Mesothelial cell of epicardium (in vitro differentiated cells): ENCODE data around the gene ACVR1. TPM values are rescaled to one million over a fixed set of nuclear protein-coding genes. Genes with fewer than 3 reads are reported as not detected.

Source experiments
- DNase-seq, 2 experiments: peaks; one replicate each; pipeline ENCODE4 v3.0.0; 2021; ENCODE audit warnings: low spot score in 2 of 2; ENCODE audit not compliant: unreplicated experiment in 2 of 2
- H3K27ac Mint-ChIP-seq: 2 replicates; pipeline ENCODE4 v1.8.0; 2021; ENCODE audit warnings: mixed read lengths
- H3K27me3 Mint-ChIP-seq: 2 replicates; pipeline ENCODE4 v1.8.0; 2021; ENCODE audit warnings: low read depth, mixed read lengths
- H3K36me3 Mint-ChIP-seq: 2 replicates; pipeline ENCODE4 v1.8.0; 2021; ENCODE audit warnings: mixed read lengths
- H3K4me1 Mint-ChIP-seq: 2 replicates; pipeline ENCODE4 v1.8.0; 2021; ENCODE audit warnings: mixed read lengths
- H3K4me3 Mint-ChIP-seq: 2 replicates; pipeline ENCODE4 v1.8.0; 2021; ENCODE audit warnings: mild to moderate bottlenecking, moderate library complexity, mixed read lengths
- H3K9me3 Mint-ChIP-seq: 2 replicates; pipeline ENCODE4 v1.8.0; 2021; ENCODE audit warnings: mixed read lengths
- total RNA-seq: library from RNA; stranded (reverse); gene quantifications from 3 replicates; pipeline ENCODE4 v1.2.1, GENCODE V29; 2021
- TF ChIP-seq, protein P1 (sequence below): fragments of 200-600 bp; sonication (generic); IDR thresholded peaks from one replicate; pipeline ENCODE4 v1.5.0; 2021; ENCODE audit warnings: antibody characterized with exemption; ENCODE audit not compliant: unreplicated experiment

ACVR1 gene
- total RNA-seq, 1 donor from 2014 or later, result 27.5 TPM

DNA sequence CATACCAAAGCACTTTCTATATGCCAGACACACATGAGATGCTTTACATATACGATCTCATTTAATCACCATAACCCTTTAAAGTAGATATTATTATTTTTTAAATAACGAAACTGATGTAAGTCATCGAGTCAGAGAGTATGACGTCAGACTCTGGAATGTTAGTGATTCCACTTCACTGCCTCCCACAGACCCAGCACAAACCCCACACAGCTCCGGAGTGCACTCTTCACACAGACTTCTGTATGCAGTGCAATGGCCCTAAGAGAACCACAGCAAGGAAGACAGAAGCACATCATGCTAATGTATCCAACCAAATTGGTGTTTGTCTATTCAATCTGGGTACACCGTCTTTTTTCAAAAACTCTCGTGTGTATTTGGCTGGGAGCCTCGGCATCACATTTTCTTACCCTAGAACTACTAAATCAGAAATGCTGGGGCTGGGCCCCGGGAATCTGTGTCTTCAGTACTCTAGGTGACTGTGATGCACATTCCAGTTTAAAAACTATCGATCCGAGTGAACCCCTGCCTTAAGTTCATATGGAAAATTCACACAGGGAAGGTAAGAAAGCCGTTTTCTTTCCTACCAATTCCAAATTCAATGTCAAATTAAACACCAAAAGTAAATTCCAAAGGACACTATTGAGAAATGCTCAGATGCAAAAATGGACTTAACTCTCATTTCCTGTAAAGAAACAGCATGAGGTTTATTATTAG is 129.7 kb downstream of the ACVR1 start:
- Mint-ChIP-seq H3K36me3 (peaks cover 32% of the 10 kb centered on the region), H3K4me1 (peaks cover 12% of the 10 kb centered on the region), H3K9me3 (peaks cover 17% of the 10 kb centered on the region), H3K27ac (no peak overlapping the region), H3K27me3 (no peaks in the 10 kb centered on the region), H3K4me3 (no peak overlapping the region)
- no peak for DNase-seq
- TF ChIP-seq, protein P1, sequence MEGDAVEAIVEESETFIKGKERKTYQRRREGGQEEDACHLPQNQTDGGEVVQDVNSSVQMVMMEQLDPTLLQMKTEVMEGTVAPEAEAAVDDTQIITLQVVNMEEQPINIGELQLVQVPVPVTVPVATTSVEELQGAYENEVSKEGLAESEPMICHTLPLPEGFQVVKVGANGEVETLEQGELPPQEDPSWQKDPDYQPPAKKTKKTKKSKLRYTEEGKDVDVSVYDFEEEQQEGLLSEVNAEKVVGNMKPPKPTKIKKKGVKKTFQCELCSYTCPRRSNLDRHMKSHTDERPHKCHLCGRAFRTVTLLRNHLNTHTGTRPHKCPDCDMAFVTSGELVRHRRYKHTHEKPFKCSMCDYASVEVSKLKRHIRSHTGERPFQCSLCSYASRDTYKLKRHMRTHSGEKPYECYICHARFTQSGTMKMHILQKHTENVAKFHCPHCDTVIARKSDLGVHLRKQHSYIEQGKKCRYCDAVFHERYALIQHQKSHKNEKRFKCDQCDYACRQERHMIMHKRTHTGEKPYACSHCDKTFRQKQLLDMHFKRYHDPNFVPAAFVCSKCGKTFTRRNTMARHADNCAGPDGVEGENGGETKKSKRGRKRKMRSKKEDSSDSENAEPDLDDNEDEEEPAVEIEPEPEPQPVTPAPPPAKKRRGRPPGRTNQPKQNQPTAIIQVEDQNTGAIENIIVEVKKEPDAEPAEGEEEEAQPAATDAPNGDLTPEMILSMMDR, result no peak

DNA sequence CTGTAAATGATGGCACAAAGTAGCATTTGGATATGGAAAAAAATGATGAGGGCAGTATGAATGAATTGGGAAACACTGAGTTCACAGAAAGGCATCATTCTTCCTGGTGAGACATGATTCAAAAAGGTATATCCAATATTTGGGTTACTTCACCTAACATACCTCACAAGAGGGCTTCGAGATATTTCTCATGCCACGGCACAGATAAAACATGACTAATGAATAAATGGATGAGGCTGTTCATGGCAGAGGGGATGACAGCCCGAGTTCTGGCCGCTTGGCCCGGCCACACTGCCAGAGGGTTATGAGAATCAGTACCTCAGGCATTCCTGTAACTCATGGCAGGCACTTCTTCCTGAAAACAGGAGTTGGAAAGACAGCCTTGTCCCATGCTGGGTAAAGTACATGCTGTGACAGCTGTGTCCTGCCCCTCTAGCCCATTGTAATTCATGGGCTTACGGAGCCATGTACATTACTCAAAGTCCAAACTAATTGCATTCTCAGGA is 131.5 kb downstream of the ACVR1 start:
- Mint-ChIP-seq H3K27me3 (no peaks in the 10 kb centered on the region), H3K36me3 (peaks cover 23% of the 10 kb centered on the region), H3K4me3 (no peak overlapping the region), H3K9me3 (peaks cover 17% of the 10 kb centered on the region), H3K27ac (no peak overlapping the region), H3K4me1 (peaks cover 12% of the 10 kb centered on the region)
- DNase-seq, result no peak
- TF ChIP-seq, protein P1, result no peak

DNA sequence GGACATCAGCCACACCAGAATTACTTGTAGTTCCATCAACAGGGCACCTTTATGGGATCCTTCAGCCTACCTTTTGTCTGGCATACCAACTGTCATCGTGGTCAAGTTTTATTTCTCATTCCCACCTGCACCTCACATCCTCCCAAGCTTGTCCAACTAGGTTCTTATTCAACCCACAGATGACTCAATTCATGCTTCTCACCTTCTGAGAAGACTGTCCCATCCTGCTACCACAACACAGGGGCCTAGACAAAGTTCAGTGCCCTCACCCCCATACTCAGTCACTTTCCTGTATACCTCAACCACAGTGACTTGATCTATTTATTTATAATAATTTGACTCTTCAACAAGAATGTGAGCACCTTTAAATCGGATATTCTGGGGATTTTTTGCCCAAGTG is 133.1 kb downstream of the ACVR1 start:
- no peaks in the 10 kb centered on the region for H3K27me3 Mint-ChIP-seq
- H3K36me3 Mint-ChIP-seq, result peaks cover 25% of the 10 kb centered on the region
- no peak overlapping the region for H3K4me3 Mint-ChIP-seq
- TF ChIP-seq, protein P1, result no peak
- H3K27ac Mint-ChIP-seq, result no peak overlapping the region
- H3K4me1 Mint-ChIP-seq, result peaks cover 9% of the 10 kb centered on the region
- no peak for DNase-seq
- H3K9me3 Mint-ChIP-seq, result peaks cover 17% of the 10 kb centered on the region

DNA sequence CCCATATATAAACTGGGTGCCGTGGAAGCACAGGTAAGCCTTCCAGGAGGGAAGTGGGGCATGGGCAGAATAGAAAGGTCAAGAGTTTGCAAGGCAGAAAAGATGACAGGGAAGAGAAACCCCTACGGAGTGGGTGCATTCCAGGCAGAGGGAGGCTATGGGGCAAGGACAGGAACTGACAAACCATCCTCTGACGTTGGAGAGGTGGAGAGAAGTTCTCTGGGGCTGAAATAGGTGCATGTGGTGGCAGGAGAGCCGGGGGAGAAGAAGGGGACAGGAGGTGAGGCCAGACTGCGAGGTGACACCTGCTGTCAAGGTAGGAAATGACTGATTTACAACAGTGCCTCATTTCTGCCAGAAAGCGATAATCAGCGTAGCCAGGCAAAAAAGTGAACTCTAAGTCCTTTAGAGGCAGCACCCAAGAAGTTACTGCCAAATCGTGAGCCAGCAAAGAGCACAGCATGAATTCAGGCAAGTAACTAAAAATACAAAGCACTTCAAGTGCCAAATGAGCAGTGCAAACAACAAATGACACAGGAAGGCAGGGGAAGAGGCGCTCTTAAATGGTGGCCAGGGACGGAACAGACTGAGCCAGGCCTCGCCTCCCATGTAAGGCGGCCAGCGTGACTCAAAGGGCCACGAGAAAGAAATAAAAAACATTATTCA is 134.2 kb downstream of the ACVR1 start:
- H3K27ac Mint-ChIP-seq, result no peak overlapping the region
- H3K36me3 Mint-ChIP-seq, result peaks cover 34% of the 10 kb centered on the region
- TF ChIP-seq, protein P1, result no peak
- H3K9me3 Mint-ChIP-seq, result peaks cover 17% of the 10 kb centered on the region
- no peaks in the 10 kb centered on the region for H3K27me3 Mint-ChIP-seq
- DNase-seq, result no peak
- H3K4me1 Mint-ChIP-seq, result no peaks in the 10 kb centered on the region
- no peak overlapping the region for H3K4me3 Mint-ChIP-seq

DNA sequence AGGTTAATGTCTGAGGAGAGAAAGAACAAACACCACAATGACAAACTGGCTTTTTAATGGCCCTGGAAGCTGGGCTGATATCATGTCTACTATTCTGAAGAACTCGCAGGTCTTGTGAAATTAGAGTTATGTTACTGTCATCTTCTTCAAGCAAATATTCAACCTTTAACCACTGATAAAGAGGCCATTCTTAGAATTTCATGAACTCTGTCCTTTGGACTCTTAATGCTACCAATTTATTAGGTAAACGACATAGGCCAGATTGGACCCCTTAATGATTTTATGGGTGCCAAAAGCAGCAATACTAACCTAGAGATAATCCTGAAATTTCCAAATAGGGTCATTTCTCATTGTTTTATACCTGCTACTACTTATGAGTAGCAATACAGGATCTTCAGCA is 138.5 kb downstream of the ACVR1 start:
- TF ChIP-seq, protein P1, result no peak
- Mint-ChIP-seq H3K36me3 (peaks cover 56% of the 10 kb centered on the region), H3K4me1 (no peaks in the 10 kb centered on the region), H3K9me3 (peaks cover 11% of the 10 kb centered on the region), H3K27me3 (no peaks in the 10 kb centered on the region), H3K4me3 (no peak overlapping the region), H3K27ac (no peak overlapping the region)
- no peak for DNase-seq
